Measurements from ENCODE around the gene MRPS34.

DNA sequence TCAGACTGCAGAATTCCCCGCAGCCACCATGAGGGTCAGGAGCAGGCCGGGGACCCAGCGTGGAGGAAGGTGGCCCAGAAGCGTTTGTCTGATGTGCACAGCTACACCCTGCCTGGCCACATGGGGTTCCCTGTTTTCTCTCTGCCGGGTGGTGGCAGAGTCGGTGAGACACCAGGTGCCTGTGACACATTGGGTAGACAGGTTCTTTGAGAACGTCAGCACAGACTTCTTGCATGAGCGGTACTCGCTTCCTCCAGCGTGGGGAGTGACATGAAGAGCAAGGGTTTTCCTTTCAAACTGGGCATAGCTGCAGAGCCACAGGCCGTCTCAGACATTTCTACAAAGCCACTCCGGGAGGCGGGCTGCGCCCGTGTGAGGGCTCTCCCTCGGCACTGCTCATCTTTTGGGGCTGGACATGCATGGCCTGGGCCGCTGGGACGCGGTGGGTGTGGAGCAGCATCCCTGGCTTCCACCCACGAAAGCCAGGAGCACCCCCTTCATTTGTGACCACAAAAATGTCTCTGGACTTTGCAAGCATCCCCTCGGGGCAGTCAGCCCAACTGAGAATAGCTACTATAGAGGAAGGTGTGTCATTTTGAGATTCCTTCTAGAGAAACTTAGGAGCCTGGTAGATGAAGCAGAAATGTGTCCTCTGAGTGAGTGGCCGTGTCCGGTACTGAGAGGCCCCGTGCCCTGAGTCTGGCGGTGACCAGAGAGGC is 27.6 kb downstream of the MRPS34 start:
- TF ChIP-seq, protein P1, sequence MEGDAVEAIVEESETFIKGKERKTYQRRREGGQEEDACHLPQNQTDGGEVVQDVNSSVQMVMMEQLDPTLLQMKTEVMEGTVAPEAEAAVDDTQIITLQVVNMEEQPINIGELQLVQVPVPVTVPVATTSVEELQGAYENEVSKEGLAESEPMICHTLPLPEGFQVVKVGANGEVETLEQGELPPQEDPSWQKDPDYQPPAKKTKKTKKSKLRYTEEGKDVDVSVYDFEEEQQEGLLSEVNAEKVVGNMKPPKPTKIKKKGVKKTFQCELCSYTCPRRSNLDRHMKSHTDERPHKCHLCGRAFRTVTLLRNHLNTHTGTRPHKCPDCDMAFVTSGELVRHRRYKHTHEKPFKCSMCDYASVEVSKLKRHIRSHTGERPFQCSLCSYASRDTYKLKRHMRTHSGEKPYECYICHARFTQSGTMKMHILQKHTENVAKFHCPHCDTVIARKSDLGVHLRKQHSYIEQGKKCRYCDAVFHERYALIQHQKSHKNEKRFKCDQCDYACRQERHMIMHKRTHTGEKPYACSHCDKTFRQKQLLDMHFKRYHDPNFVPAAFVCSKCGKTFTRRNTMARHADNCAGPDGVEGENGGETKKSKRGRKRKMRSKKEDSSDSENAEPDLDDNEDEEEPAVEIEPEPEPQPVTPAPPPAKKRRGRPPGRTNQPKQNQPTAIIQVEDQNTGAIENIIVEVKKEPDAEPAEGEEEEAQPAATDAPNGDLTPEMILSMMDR (conservative IDR thresholded peaks at IDR 0.05): no peak
- TF ChIP-seq ZFX (IDR thresholded peaks at IDR 0.05): no peak
